NCI-H128 (cell line): ENCODE results near the gene CST6.

Source experiments
- DNase-seq: peaks from one replicate; lab custom pipeline; 2025; ENCODE audit not compliant: unreplicated experiment; lab: John Stamatoyannopoulos, UW

Gene CST6, protein sequence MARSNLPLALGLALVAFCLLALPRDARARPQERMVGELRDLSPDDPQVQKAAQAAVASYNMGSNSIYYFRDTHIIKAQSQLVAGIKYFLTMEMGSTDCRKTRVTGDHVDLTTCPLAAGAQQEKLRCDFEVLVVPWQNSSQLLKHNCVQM

DNA sequence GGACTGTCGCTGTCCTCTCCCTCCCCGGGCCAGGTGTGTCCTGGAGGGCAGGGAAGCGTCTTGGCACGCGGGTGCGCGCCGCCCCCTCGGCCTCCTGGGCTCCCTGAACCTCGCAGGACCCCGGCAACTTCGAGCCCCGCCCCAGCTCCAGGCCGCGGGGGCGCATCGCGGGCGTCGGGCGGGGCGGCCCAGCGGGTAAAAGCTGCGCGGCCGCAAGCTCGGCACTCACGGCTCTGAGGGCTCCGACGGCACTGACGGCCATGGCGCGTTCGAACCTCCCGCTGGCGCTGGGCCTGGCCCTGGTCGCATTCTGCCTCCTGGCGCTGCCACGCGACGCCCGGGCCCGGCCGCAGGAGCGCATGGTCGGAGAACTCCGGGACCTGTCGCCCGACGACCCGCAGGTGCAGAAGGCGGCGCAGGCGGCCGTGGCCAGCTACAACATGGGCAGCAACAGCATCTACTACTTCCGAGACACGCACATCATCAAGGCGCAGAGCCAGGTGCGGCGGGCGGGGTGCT, at the start of gene CST6:
Gene CST6 (plus strand): TSS at position 224 of the 519 bp plus-strand sequence. CDS start 37 bp downstream, at position 261.
- no peak for DNase-seq

DNA sequence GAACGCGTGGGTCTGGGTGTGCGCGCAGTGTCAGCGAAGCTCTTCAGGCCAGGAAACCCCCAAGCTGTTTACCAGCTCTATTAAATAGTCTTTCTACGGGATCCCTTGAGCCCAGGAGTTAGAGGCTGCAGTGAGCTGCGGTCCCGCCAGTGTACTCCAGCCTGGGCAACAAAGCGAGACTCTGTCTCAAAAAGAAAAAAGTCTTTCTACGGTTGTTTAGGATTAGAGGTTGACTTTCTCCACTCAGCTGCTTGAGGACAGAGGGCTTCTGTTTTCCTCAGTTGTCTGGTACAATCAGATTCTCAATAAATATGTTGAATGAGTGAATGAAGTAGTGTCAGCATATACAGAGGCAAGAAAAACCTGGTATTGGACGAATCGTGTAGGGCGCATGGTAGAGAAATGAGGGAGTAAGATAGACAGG, 49.7 kb upstream of the CST6 start:
- DNase-seq, result no peak

DNA sequence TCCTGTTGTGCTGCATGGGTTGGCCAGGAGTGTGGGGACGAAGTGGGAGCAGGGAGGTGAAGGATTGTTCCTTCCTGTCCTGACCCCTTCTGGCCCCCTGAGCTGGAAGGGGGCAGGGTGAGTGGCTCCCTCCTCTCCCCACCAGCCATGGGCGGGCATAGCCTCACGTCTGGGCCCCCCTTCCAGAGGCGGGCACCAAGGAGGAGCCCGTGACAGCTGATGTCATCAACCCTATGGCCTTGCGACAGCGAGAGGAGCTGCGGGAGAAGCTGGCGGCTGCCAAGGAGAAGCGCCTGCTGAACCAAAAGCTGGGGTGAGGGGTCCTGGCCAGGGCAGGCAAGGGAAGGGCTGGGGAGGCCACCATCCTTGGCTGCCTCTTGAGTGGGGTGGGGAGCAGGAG, 46.9 kb upstream of the CST6 start:
- no peak for DNase-seq

DNA sequence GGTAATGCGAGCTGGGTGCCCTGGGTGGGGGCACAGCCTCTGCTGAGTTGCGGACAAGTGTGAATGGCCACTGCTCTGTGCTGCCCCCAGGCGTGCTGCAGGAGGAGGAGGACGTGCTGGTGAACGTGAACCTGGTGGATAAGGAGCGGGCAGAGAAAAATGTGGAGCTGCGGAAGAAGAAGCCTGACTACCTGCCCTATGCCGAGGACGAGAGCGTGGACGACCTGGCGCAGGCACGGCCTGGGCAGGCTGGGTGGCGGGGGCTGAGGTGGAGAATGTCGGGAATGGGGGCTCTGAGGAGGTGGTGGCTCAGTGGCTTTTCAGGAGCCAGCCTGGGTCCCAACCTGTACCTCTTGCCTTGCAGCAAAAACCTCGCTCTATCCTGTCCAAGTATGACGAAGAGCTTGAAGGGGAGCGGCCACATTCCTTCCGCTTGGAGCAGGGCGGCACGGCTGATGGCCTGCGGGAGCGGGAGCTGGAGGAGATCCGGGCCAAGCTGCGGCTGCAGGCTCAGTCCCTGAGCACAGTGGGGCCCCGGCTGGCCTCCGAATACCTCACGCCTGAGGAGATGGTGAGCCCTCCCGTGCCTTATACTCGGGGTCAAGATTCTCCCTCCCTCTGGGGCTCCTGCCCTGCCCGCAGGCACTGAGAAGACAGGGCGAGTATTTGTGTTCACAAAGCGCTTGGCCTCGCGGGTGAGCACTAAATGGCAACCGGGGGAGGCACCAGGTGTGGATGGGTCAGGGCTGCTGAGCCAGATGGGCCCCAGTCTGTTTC, 45.6 kb upstream of the CST6 start:
- DNase-seq, result no peak

DNA sequence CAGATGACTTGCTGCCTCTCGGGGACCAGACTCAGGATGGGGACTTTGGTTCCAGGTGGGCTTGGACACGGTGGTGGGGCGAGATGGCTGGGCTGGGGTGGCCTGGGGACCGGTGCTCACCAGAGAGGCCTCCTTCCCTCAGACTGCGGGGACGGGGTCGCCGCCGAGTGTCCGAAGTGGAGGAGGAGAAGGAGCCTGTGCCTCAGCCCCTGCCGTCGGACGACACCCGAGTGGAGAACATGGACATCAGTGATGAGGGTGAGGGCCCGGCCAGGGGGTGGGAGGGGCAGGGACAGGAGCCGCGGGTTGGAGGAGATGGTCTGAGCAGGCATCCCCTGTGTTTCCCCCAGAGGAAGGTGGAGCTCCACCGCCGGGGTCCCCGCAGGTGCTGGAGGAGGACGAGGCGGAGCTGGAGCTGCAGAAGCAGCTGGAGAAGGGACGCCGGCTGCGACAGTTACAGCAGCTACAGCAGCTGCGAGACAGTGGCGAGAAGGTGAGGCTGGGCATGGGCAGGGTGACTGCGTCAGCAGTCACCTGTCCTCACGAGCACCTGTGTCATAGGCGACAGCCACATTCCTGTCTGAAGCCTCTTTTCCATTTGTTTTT, 44.4 kb upstream of the CST6 start:
- no peak for DNase-seq

DNA sequence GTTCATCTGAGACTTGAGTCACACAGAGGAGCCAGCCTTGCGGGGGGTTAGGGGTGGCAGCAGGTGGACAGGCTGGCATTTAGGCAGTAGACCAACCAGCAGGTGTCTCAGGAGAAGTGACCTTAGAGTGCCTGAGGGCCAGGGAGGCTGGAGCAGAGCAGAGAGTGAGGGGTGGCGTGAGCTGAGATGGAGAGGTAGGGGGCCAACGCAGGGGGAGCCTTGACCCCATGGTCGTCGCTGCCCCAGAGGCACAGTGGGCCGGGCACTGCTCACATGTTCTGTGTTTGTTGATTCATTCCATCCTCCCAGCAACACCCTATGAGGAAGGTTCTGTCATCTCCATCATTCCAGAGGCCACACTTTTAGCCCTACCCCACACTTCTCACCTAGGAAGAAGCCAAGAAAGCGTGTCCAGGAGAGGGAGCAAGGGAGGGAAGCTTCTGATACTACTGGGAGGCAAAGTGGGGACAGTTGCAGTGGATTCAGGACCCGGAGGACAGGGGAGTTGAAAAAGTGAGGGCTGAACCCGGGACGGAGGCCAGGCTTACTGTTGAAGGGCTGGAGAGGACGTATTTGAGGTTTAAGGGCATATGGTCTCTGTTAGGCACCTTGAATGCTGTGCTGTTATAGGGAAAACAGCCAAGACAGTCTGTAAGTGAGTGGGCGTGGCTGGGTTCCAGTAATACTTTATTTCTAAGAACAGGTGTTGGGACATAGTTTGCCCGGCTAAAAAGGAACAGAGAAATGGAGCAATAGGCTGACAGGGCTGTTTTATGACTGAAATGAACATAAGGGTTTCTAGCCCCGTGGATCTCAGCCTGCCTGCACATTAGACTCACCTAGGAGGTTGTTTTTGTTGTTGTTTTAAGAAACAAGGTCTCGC, 43.0 kb upstream of the CST6 start:
- DNase-seq, result no peak

DNA sequence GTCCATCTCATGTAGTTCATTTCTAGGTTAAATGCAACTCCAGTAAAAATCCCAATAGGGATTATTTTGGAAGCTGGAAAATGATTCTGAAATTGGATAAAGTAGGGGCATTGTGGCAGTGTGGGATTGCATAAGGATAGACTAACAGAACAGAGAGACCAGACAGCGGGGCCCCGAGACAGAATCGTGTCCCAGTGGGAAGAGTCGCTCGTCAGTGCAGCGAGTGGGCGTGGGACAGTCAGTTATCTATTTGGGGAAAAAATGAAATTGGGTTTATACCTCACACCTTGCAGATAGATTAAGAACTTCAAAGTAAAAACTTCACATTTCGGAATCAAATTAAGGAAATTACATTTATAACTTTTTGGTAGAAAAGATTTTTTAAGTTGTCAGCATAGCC, 39.7 kb upstream of the CST6 start:
- DNase-seq, result no peak

DNA sequence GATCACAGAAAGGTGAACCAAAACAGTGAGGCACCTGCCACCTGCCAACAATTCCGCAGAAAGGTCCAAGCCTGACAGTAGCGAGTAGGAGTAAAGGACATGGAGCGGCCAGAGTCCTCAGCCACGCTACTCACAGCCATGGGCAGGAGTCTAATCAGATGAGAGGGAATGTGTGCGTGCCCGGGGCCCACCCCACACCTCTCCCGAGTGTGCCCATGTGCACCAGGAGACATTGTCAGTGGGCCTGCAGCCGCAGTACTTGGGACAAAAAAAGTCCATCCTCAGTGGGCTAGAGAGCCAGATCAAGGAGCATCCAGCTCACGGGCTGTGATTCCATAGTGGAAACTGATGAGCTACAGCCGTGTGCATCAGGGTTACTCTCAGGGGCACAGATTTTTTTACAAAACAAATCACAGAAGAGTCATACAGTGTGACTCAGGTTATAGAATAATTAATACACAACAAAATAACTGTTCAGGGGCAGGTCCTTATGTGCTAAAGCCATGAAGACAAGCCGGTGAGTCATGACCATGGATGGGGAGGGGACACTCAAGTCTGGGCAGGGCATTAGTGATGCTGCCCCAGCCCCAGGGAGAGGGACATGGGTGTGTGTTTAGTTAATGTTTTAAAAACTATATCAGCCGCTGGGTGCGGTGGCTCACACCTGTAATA, 38.2 kb upstream of the CST6 start:
- no peak for DNase-seq

DNA sequence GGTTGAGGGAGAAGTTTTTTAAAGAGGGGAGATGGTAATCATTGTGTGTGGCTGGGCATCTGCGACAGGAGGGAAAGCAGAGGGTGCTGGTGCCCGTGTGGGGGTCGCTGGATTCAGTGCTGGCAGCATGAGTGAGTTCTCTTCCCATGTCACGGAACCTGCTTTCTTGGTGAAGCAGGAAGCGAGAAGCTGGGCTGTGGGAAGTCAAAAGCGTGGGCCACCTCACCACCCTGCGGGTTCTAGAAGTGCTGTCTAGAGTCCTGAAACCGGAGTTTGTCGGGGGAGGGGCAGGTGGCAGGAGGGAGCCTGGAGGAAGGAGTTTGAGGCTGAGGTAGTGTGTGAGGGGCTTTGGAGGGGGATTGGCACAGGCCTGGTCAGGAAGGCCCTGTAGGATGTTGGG, 36.0 kb upstream of the CST6 start:
- DNase-seq, result no peak

DNA sequence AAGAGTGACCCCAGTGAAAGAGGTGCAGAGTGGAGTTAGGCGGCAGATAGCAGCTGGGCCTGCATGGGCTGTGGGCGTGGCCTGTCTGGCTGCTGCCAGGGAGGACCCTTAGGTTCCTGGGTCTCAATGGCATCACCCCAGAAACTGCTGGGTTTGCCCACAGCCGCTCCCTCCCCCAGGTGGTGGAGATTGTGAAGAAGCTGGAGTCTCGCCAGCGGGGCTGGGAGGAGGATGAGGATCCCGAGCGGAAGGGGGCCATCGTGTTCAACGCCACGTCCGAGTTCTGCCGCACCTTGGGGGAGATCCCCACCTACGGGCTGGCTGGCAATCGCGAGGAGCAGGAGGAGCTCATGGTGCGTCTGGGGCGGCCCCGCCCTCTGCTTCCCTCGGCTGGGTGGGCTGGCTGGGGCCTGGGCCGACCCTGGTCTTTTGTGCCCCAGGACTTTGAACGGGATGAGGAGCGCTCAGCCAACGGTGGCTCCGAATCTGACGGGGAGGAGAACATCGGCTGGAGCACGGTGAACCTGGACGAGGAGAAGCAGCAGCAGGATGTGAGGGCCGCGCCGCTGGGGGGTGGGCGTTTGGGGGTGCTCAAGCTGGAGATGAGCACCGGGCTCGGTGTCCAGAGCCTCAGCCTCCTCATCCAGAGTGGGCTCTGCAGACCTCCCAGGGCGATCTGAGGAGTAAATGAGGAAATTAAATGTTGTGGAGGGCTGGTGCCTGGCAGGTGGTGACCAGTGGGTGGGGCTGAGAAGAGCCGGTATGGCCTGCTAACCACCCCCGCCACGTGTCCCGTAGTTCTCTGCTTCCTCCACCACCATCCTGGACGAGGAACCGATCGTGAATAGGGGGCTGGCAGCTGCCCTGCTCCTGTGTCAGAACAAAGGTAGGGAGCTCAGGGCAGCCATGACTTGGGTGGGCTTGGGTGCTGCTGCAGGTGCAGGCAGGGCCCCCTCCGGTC, 35.3 kb upstream of the CST6 start:
- DNase-seq, result no peak

DNA sequence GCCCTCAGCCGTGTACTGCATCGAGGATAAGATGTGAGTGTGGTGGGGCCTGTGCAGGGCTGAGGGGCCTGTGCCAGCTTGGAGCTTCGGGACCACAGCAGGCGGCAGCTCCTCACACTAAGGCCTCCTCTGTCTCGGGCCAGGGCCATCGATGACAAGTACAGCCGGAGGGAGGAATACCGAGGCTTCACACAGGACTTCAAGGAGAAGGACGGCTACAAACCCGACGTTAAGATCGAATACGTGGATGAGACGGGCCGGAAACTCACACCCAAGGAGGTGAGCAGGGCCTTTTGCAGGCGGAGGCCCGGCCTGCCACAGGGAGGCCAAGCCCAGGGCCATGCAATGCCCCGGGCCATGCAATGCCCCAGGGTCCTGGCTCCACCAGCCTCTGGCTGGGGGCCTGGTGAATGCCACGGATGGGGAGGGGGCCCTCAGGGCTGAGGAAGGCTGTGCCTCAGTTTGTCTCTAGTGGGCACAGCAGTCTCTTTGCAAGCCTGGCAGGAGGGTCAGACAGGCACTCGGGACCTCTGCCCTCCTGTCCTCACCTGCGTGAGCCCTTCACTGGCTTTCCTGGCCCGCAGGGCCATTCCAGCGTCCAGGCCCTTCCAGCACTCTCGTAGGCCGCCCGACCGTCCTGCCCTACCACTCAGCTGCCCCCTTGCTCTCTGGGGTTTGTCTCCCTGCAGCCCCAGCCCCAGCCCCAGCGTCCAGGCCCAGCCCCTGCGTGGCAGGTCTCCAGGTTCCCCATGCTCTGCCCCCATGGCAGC, 34.0 kb upstream of the CST6 start:
- no peak for DNase-seq

DNA sequence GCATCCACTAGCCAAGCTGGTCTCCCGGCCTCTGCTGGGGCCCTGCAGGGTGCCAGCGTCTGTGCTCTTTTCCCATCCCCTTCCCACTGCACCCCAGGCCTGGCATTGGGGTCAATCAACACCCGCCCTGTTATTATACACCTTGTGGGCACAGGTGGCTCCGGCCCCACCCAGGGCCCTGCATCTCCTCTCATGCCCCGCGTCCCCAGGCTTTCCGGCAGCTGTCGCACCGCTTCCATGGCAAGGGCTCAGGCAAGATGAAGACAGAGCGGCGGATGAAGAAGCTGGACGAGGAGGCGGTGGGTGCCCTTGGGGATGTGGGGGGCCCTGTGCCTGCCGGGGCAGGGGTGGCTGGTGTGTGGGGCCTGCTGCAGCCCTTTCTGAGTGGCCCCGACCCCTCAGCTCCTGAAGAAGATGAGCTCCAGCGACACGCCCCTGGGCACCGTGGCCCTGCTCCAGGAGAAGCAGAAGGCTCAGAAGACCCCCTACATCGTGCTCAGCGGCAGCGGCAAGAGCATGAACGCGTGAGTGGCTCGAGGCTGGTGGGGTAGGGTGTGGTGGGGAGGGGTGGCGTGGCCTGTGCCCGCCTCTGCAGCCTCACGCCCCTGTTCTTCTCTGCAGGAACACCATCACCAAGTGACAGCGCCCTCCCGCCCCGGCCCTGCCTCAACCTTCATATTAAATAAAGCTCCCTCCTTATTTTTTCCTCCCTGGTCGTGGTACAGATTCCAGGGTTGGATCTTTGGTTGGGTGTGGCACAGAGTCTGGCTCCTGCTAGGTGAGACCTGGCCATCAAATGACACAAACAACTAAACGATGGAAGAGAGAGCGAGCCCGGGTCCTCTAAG, 33.2 kb upstream of the CST6 start:
- no peak for DNase-seq

DNA sequence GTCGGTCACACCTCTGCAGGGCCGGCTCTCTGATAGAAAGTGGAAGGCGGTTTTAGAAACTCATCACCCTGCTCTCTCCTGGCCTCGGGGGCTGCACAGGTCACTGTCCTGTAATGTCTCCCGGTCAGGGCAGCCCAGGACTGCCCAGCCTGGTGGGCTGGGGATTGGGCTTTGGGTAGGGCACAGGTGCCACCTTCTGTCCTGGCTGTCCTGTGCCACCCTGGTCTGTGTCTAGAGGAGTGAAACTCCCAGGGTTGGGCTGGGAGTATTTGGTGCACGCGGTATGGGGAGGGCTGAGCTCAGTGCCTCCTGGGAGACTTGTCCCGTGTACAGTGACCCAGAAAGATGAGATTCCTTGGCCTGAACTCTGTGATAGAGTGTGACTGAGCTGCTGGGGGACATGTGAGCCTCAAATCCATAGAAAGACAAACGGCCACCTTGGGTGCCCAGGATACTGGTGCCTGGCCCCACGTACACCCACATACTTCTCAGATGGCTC, 32.5 kb upstream of the CST6 start:
- no peak for DNase-seq

DNA sequence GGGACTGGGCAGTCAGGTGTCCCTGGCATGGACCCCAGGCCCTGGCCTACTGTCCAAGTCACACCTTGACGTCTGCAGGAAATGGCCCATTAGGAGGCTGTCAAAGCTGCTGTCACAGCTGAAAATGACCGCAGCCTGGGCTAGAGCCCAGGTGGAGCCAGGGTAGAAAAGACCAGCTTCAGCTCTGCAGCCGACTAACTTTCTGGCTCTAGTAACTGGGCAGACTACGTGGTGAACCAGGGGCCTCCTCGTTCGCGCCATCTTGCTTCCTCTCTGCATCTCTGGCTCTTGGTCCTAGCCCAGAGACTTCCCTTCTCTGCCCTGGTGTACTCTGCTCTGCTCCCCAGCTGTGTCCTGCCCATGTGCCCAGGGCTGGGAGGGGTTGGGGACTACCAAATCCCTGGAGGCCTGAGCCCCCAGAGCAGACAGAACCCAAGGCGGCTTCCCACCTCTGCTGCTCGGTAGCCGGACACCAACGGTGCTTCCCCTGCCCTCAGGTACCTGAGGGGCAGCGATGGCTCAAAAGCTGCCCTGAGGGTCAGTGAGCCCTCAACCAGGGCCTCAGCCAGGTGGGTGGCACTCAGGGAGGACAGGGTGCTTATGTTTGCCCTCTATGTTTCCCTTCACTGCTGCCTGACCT, 30.6 kb upstream of the CST6 start:
- DNase-seq, result no peak

DNA sequence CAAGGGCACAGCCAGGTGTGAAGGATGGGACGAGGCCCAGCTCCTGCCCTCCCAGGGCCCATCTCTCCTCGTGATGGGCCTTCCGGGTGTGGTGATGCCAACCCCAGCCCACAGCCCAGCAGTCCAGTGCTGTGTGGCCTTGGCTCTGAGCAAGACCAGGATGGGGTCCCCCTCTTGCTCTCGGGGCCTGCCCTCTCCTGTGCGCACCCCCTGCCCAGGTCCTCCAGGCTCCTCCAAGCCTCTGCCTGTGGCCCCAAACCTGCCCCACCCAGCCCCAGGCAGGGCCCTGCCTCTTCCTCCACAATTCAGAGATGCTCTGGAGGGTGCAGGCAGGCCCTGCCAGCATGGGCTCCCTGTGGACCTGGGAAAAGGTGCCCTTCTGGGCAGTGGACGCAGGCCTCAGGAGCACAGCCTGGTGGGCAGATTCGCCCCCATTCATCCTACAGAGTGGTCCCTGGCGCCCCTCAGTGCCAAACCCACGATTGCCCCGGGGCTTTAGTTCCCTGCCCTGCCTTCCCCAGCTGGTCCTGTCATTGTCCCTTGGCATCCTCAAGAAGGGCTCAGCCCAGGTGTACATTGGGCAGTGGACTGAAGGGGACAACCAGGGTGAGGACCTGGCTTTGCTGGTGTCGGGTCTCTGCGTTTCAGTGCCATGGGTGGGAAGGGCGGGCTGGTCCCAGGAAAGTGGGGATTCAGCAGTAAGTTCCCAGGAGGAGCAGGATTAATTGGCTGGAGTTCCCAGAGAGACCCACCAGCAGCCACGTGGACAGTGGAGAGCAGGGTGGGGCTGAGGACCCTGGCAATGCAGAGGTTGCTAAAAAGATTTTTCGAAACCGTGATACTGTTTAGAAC, 29.6 kb upstream of the CST6 start:
- no peak for DNase-seq

DNA sequence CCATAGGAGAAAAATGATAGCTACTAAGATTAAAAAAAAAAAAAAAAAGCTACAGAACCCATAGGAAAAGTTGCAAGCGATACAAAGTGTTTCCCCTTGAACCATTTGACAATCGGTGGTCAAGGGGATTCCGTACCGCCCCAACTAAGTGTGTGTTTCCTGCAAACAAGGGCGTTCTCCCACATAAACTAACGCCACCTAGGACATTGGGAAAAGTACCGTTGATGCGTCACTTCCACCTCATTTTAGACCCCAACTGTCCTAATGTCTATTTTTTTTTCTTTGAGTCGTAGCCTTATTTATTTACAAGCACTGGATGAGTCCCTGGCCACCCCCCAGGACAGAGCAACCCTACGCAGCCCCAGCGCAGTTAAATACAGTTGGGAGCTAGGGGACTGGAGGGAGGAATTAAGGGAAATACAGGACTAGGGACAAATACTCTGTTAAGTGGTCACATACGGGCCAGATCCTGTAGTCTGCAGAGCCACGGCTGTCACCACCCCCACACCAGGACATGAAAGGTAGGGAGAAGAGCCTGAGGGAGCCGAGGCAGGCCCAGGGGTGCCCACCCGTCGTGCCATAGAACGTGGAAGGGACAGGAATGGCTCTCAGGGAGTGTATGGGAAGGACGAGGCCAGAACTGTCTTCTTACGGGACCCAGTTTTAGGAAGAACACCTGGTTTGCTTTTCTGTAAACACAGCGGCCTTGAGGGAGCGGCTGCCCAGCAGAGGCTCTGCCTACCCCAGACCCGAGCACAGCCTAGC, 28.8 kb upstream of the CST6 start:
- no peak for DNase-seq
